Thoracic aorta (tissue), 2 donors: ENCODE results near the gene REXO5. TPM values are rescaled to one million over a fixed set of nuclear protein-coding genes. Genes with fewer than 3 reads are reported as not detected.
"Not testable (repeated sequence)": the region's sequence is repeated elsewhere in the genome, so short reads cannot be mapped to it uniquely, and the experiment has no call there.

Source experiments
- ATAC-seq: fragments of 150-250 bp; one replicate; pipeline ENCODE4 v1.8.0; 2017; ENCODE audit warnings: low read depth; ENCODE audit not compliant: insufficient number of reproducible peaks, low FRiP score
- DNase-seq: peaks from one replicate; pipeline ENCODE4 v3.0.0-alpha.2; 2020; ENCODE audit warnings: low spot score
- H3K27ac ChIP-seq, 2 donors: fragments of 200-600 bp; sonication (generic); 1 replicate in 1 of 2; 2 replicates in 1 of 2; pipeline ENCODE4 v1.5.1; 2016; ENCODE audit warnings: mild to moderate bottlenecking in 2 of 2, moderate library complexity in 2 of 2
- H3K27me3 ChIP-seq: fragments of 200-600 bp; sonication (generic); replicated peaks from 2 replicates; pipeline ENCODE4 v1.6.0; 2016; ENCODE audit warnings: mild to moderate bottlenecking; ENCODE audit not compliant: insufficient read depth
- H3K36me3 ChIP-seq: fragments of 200-600 bp; sonication (generic); one replicate; pipeline ENCODE4 v1.5.1; 2016
- H3K4me1 ChIP-seq, 2 donors: fragments of 200-600 bp; sonication (generic); 1 replicate in 1 of 2; 2 replicates in 1 of 2; pipeline versions ENCODE4 v1.5.1 to v1.6.0; 2016; ENCODE audit warnings: low read depth in 2 of 2, mild to moderate bottlenecking in 1 of 2; ENCODE audit not compliant: control insufficient read depth in 1 of 2
- H3K4me3 ChIP-seq: fragments of 200-600 bp; sonication (generic); 2 replicates; pipeline ENCODE4 v1.5.1; 2016; ENCODE audit warnings: mild to moderate bottlenecking
- H3K9me3 ChIP-seq: fragments of 200-600 bp; sonication (generic); 2 replicates; pipeline ENCODE4 v1.5.1; 2016
- CTCF ChIP-seq: fragments of 200-600 bp; sonication (generic); IDR thresholded peaks from one replicate; pipeline ENCODE4 v1.5.1; 2019; ENCODE audit warnings: antibody characterized with exemption
- total RNA-seq, 2 donors: library from RNA; depleted of rRNA; stranded (reverse); fragments of >200 nt; gene quantifications; one replicate each; pipeline versions ENCODE4 v1.1.0 to v1.2.3, GENCODE V29; 2016

REXO5 gene
- total RNA-seq, 2 donors from 2014 or later = 6.5 TPM; not detected in 1

- peaks cover 23% of the 10 kb centered on the region for H3K36me3 ChIP-seq
- ATAC-seq = no peak
- TF ChIP-seq CTCF = no peak
Measured at GRCh38 chr16:20859699-20860098, 53.4 kb downstream of the REXO5 start.

GRCh38 chr16:20860361-20860760, 54.0 kb downstream of the REXO5 start:
- Histone ChIP-seq H3K9me3 (no peaks in the 10 kb centered on the region), H3K4me1 (peaks cover 30 to 64% of the 10 kb centered on the region in 2 donors), H3K4me3 (no peak overlapping the region), H3K27ac (peak overlapping the region in 1 of 2 donors; percentile 25), H3K36me3 (peaks cover 22% of the 10 kb centered on the region), H3K27me3 (no peaks in the 10 kb centered on the region)
- ATAC-seq = no peak
- TF ChIP-seq CTCF = no peak
- DNase-seq = no peak

More at GRCh38 chr16:20859699-20860098, 53.4 kb downstream of the REXO5 start:
- H3K4me3 ChIP-seq = no peak overlapping the region
- no peaks in the 10 kb centered on the region for H3K9me3 ChIP-seq
- no peaks in the 10 kb centered on the region for H3K27me3 ChIP-seq
- peak overlapping the region in 1 of 2 donors; percentile 40 for H3K27ac ChIP-seq
- H3K4me1 ChIP-seq = peaks cover 26 to 57% of the 10 kb centered on the region in 2 donors
- no peak for DNase-seq

- H3K9me3 ChIP-seq, H3K27me3 ChIP-seq, DNase-seq, H3K4me3 ChIP-seq, H3K27ac ChIP-seq, ATAC-seq: not testable (repeated sequence)
- H3K36me3 ChIP-seq = peaks cover 15% of the 10 kb centered on the region
- peaks cover 37 to 70% of the 10 kb centered on the region in 2 donors for H3K4me1 ChIP-seq
Measured at GRCh38 chr16:20860995-20861394, 54.7 kb downstream of the REXO5 start.

GRCh38 chr16:20862162-20862960, 56.0 kb downstream of the REXO5 start:
- Histone ChIP-seq H3K27me3 (no peaks in the 10 kb centered on the region), H3K36me3 (peaks cover 15% of the 10 kb centered on the region), H3K4me3 (no peak overlapping the region), H3K9me3 (no peaks in the 10 kb centered on the region), H3K27ac (peak overlapping the region in 1 of 2 donors; percentile 7), H3K4me1 (peaks cover 47 to 77% of the 10 kb centered on the region in 2 donors)
- ATAC-seq (no peak), DNase-seq (no peak)
- TF ChIP-seq CTCF = no peak

GRCh38 chr16:20864376-20864775, 58.0 kb downstream of the REXO5 start:
- Histone ChIP-seq H3K36me3 (peaks cover 15% of the 10 kb centered on the region), H3K27ac (peak overlapping the region in 1 of 2 donors; percentile 84), H3K4me1 (peaks cover 62 to 87% of the 10 kb centered on the region in 2 donors)
- not testable (repeated sequence) for H3K9me3 ChIP-seq, H3K27me3 ChIP-seq, H3K4me3 ChIP-seq, DNase-seq, ATAC-seq

- Histone ChIP-seq H3K27me3 (no peaks in the 10 kb centered on the region), H3K4me1 (peaks cover 62 to 87% of the 10 kb centered on the region in 2 donors), H3K36me3 (peaks cover 10% of the 10 kb centered on the region), H3K9me3 (no peaks in the 10 kb centered on the region), H3K4me3 (peak overlapping the region; percentile 6), H3K27ac (peak overlapping the region; percentile 84 to 88)
- no peak for TF ChIP-seq CTCF
- DNase-seq (no peak), ATAC-seq (no peak)
Measured at GRCh38 chr16:20865420-20866131, 59.2 kb downstream of the REXO5 start.
